HEK293 (cell line): ENCODE data around the gene PSME4.

Experiments
- CTCF ChIA-PET: fragments of 350-600 bp; formaldehyde crosslinking; extraction: SDS; loops from one replicate; lab custom pipeline; 2021; ENCODE audit warnings: antibody characterized with exemption; lab: Yijun Ruan, JAX
- POLR2A ChIA-PET: fragments of 300-600 bp; formaldehyde crosslinking; extraction: SDS; loops from one replicate; lab custom pipeline; 2020; ENCODE audit warnings: antibody characterized with exemption, inconsistent platforms; lab: Yijun Ruan, JAX
- H3K27ac ChIP-seq: fragments of 200-500 bp; sonication (Bioruptor generic); 2 replicates; pipeline ENCODE4 v1.5.1; 2014; ENCODE audit warnings: low read depth, low read length, control low read depth, inconsistent platforms; ENCODE audit errors: extremely low read depth
- H3K36me3 ChIP-seq, 2 experiments: fragments of 200-500 bp in 1 of 2; sonication (Bioruptor generic) in 1 of 2; 1 replicate in 1 of 2; 2 replicates in 1 of 2; pipeline ENCODE4 v1.5.1; 2014 to 2017; ENCODE audit warnings: inconsistent platforms in 2 of 2, low read length in 2 of 2; ENCODE audit not compliant: control insufficient read depth in 2 of 2, insufficient read depth in 1 of 2
- H3K4me1 ChIP-seq: fragments of 200-500 bp; sonication (Bioruptor generic); 2 replicates; pipeline ENCODE4 v1.5.1; 2014; ENCODE audit warnings: mild to moderate bottlenecking, low read length, inconsistent platforms; ENCODE audit not compliant: control insufficient read depth, insufficient read depth
- H3K4me3 ChIP-seq: 2 replicates; pipeline ENCODE4 v1.5.1; 2011; ENCODE audit warnings: low read depth, mild to moderate bottlenecking, control low read depth, low read length, moderate library complexity
- H3K9me3 ChIP-seq: fragments of 200-500 bp; sonication (Bioruptor generic); 2 replicates; pipeline ENCODE4 v1.5.1; 2014; ENCODE audit warnings: low read depth, low read length, inconsistent platforms; ENCODE audit not compliant: control insufficient read depth, insufficient read depth
- GLI2 ChIP-seq: fragments of 450-650 bp; formaldehyde crosslinking; IDR thresholded peaks from 2 replicates; pipeline ENCODE4; 2017; ENCODE audit warnings: missing biosample characterization, missing genetic modification characterization, low read depth, borderline replicate concordance
- GLI4 ChIP-seq: fragments of 450-650 bp; formaldehyde crosslinking; IDR thresholded peaks from 2 replicates; pipeline ENCODE4 v1.5.1; 2016; ENCODE audit warnings: missing biosample characterization, missing genetic modification characterization
- GLIS1 ChIP-seq: fragments of 450-650 bp; formaldehyde crosslinking; IDR thresholded peaks from 2 replicates; pipeline ENCODE4 v1.5.1; 2016; ENCODE audit warnings: missing biosample characterization, missing genetic modification characterization
- MEIS1 ChIP-seq: sonication (generic); formaldehyde crosslinking; IDR thresholded peaks from 2 replicates; pipeline ENCODE4 v1.8.1; 2022; ENCODE audit warnings: missing genetic modification reagents, mild to moderate bottlenecking, borderline replicate concordance
- ZFHX2 ChIP-seq: fragments of 450-650 bp; formaldehyde crosslinking; conservative IDR thresholded peaks from 2 replicates; pipeline ENCODE4 v1.5.1; 2016; ENCODE audit warnings: missing biosample characterization, missing genetic modification characterization
- ZFP3 ChIP-seq: fragments of 450-650 bp; formaldehyde crosslinking; IDR thresholded peaks from 2 replicates; pipeline ENCODE4 v1.5.1; 2016; ENCODE audit warnings: low read depth, missing biosample characterization, missing genetic modification characterization
- ZNF121 ChIP-seq: fragments of 450-650 bp; formaldehyde crosslinking; IDR thresholded peaks from 2 replicates; pipeline ENCODE4 v1.5.1; 2016; ENCODE audit warnings: missing biosample characterization, missing genetic modification characterization
- ZNF146 ChIP-seq: fragments of 450-650 bp; formaldehyde crosslinking; IDR thresholded peaks from 2 replicates; pipeline ENCODE4 v1.5.1; 2016; ENCODE audit warnings: missing biosample characterization, missing genetic modification characterization
- ZNF155 ChIP-seq: fragments of 450-650 bp; formaldehyde crosslinking; IDR thresholded peaks from 2 replicates; pipeline ENCODE4 v1.5.1; 2016; ENCODE audit warnings: missing biosample characterization, missing genetic modification characterization
- ZNF404 ChIP-seq: fragments of 450-650 bp; formaldehyde crosslinking; IDR thresholded peaks from 2 replicates; pipeline ENCODE4 v1.5.1; 2017; ENCODE audit warnings: missing biosample characterization, missing genetic modification characterization
- ZNF555 ChIP-seq: fragments of 450-650 bp; formaldehyde crosslinking; conservative IDR thresholded peaks from 2 replicates; pipeline ENCODE4 v1.5.1; 2017; ENCODE audit warnings: missing biosample characterization, mild to moderate bottlenecking, missing genetic modification characterization, inconsistent platforms
- ZNF585B ChIP-seq: fragments of 450-650 bp; formaldehyde crosslinking; IDR thresholded peaks from 2 replicates; pipeline ENCODE4 v1.5.1; 2016; ENCODE audit warnings: missing biosample characterization, missing genetic modification characterization
- ZNF596 ChIP-seq: fragments of 450-650 bp; IDR thresholded peaks from 2 replicates; pipeline ENCODE4 v1.5.0; 2018; ENCODE audit warnings: missing biosample characterization, mild to moderate bottlenecking, missing genetic modification characterization, moderate library complexity
- ZNF677 ChIP-seq: fragments of 450-650 bp; IDR thresholded peaks from 2 replicates; pipeline ENCODE4 v1.5.0; 2018; ENCODE audit warnings: missing biosample characterization, mild to moderate bottlenecking, missing genetic modification characterization, moderate library complexity
- ZNF768 ChIP-seq: fragments of 450-650 bp; formaldehyde crosslinking; IDR thresholded peaks from 2 replicates; pipeline ENCODE4 v1.5.1; 2018; ENCODE audit warnings: missing biosample characterization, mild to moderate bottlenecking, missing genetic modification characterization
- ZNF776 ChIP-seq: fragments of 450-650 bp; formaldehyde crosslinking; IDR thresholded peaks from 2 replicates; pipeline ENCODE4 v1.5.0; 2017; ENCODE audit warnings: missing biosample characterization, missing genetic modification characterization, borderline replicate concordance
- ZNF792 ChIP-seq: fragments of 450-650 bp; formaldehyde crosslinking; IDR thresholded peaks from 2 replicates; pipeline ENCODE4 v1.5.1; 2016; ENCODE audit warnings: missing biosample characterization, missing genetic modification characterization
- ZNF830 ChIP-seq: fragments of 450-650 bp; IDR thresholded peaks from 2 replicates; pipeline ENCODE4 v1.5.0; 2018; ENCODE audit warnings: missing biosample characterization, missing genetic modification characterization, low read depth, mild to moderate bottlenecking, moderate library complexity
- ZNF837 ChIP-seq: fragments of 450-650 bp; formaldehyde crosslinking; IDR thresholded peaks from 2 replicates; pipeline ENCODE4 v1.5.1; 2016; ENCODE audit warnings: missing biosample characterization, missing genetic modification characterization
- TF ChIP-seq, protein P1 (sequence below): fragments of 450-650 bp; formaldehyde crosslinking; IDR thresholded peaks from 2 replicates; pipeline ENCODE4 v1.5.1; 2016; ENCODE audit warnings: missing biosample characterization, missing genetic modification characterization
- TF ChIP-seq, protein P2 (sequence below): fragments of 450-650 bp; formaldehyde crosslinking; optimal IDR thresholded peaks from 2 replicates; pipeline ENCODE3; 2016; ENCODE audit warnings: missing biosample characterization, mild to moderate bottlenecking, missing genetic modification characterization
- TF ChIP-seq, protein P3 (sequence below): fragments of 450-650 bp; formaldehyde crosslinking; conservative IDR thresholded peaks from 2 replicates; pipeline ENCODE4 v1.5.1; 2016; ENCODE audit warnings: low read depth, missing biosample characterization, missing genetic modification characterization
- TF ChIP-seq, protein P4 (sequence below): fragments of 450-650 bp; formaldehyde crosslinking; IDR thresholded peaks from 2 replicates; pipeline ENCODE4 v1.5.1; 2017; ENCODE audit warnings: missing biosample characterization, missing genetic modification characterization

Gene PSME4

DNA sequence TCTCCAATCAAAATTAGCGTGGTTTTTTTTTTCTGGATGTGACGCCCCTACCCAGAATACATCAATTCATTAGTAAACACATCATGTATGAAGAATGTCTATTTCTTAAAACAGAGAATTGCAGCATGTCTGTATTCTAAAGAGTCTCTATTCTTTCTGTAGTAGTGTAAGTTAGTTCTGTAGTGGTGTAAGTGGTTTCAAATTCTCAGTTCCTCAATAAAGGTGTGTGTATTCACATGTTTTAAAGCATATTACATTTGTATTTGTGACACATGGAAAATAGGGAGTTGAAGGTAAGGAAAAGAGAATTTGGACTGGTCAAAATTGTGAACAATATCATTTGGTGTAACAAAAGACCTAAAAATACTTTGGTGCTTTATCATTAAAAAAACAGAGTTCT, 103.0 kb downstream of the PSME4 start:
- POLR2A ChIA-PET = no interaction called here
- Histone ChIP-seq H3K4me3 (no peak overlapping the region), H3K36me3 (peaks cover 43 to 63% of the 10 kb centered on the region in 2 experiments), H3K4me1 (no peaks in the 10 kb centered on the region), H3K27ac (no peak overlapping the region), H3K9me3 (no peaks in the 10 kb centered on the region)
- TF ChIP-seq MEIS1 (CRISPR knock-in tag) (no peak), ZNF146 (tag by site-specific recombination) (no peak), ZNF585B (tag by site-specific recombination) (no peak), ZFP3 (tag by site-specific recombination) (no peak), ZNF404 (tag by site-specific recombination) (no peak), GLI2 (no peak), ZFHX2 (tag by site-specific recombination) (no peak), ZNF555 (tag by site-specific recombination) (no peak), ZNF155 (no peak)
- TF ChIP-seq, protein P1, sequence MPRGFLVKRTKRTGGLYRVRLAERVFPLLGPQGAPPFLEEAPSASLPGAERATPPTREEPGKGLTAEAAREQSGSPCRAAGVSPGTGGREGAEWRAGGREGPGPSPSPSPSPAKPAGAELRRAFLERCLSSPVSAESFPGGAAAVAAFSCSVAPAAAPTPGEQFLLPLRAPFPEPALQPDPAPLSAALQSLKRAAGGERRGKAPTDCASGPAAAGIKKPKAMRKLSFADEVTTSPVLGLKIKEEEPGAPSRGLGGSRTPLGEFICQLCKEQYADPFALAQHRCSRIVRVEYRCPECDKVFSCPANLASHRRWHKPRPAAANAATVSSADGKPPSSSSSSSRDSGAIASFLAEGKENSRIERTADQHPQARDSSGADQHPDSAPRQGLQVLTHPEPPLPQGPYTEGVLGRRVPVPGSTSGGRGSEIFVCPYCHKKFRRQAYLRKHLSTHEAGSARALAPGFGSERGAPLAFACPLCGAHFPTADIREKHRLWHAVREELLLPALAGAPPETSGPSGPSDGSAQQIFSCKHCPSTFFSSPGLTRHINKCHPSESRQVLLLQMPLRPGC (tag by site-specific recombination) = no peak
- TF ChIP-seq, protein P2, sequence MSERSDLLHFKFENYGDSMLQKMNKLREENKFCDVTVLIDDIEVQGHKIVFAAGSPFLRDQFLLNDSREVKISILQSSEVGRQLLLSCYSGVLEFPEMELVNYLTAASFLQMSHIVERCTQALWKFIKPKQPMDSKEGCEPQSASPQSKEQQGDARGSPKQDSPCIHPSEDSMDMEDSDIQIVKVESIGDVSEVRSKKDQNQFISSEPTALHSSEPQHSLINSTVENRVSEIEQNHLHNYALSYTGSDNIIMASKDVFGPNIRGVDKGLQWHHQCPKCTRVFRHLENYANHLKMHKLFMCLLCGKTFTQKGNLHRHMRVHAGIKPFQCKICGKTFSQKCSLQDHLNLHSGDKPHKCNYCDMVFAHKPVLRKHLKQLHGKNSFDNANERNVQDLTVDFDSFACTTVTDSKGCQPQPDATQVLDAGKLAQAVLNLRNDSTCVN (tag by site-specific recombination) = no peak
- TF ChIP-seq, protein P3, sequence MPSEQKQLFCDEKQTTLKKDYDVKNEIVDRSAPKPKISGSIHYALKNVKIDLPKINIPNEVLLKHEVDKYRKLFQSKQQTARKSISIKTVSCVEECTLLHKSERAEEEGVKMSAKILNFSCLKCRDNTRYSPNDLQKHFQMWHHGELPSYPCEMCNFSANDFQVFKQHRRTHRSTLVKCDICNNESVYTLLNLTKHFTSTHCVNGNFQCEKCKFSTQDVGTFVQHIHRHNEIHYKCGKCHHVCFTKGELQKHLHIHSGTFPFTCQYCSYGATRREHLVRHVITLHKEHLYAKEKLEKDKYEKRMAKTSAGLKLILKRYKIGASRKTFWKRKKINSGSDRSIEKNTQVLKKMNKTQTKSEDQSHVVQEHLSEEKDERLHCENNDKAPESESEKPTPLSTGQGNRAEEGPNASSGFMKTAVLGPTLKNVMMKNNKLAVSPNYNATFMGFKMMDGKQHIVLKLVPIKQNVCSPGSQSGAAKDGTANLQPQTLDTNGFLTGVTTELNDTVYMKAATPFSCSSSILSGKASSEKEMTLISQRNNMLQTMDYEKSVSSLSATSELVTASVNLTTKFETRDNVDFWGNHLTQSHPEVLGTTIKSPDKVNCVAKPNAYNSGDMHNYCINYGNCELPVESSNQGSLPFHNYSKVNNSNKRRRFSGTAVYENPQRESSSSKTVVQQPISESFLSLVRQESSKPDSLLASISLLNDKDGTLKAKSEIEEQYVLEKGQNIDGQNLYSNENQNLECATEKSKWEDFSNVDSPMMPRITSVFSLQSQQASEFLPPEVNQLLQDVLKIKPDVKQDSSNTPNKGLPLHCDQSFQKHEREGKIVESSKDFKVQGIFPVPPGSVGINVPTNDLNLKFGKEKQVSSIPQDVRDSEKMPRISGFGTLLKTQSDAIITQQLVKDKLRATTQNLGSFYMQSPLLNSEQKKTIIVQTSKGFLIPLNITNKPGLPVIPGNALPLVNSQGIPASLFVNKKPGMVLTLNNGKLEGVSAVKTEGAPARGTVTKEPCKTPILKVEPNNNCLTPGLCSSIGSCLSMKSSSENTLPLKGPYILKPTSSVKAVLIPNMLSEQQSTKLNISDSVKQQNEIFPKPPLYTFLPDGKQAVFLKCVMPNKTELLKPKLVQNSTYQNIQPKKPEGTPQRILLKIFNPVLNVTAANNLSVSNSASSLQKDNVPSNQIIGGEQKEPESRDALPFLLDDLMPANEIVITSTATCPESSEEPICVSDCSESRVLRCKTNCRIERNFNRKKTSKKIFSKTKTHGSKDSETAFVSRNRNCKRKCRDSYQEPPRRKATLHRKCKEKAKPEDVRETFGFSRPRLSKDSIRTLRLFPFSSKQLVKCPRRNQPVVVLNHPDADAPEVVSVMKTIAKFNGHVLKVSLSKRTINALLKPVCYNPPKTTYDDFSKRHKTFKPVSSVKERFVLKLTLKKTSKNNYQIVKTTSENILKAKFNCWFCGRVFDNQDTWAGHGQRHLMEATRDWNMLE = no peak
- CTCF ChIA-PET = no interaction called here

DNA sequence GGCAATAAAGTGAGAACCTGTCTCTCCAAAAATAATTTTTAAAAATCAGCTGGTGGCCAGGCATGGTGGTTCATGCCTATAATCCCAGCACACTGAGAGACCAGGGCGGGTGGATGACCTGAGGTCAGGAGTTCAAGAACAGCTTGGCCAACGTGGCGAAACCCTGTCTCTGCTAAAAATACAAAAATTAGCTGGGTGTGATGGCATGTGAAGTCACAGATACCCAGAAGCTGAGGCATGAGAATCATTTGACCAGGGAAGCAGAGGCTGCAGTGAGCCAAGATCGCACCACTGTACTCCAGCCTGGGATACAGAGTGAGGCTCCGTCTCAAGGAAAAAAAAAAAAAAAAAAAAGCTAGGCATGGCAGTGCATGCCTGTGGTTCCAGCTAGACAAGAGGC, 103.6 kb downstream of the PSME4 start:
- no peaks in the 10 kb centered on the region for H3K9me3 ChIP-seq
- H3K36me3 ChIP-seq = peaks cover 39 to 63% of the 10 kb centered on the region in 2 experiments
- TF ChIP-seq ZNF776 = no peak
- TF ChIP-seq ZNF677 (tag by site-specific recombination) = no peak
- no peak for TF ChIP-seq GLI4 (tag by site-specific recombination)
- no peak for TF ChIP-seq ZNF768 (tag by site-specific recombination)
- no peak for TF ChIP-seq ZNF596
- no peak for TF ChIP-seq ZNF121 (tag by site-specific recombination)
- TF ChIP-seq ZNF837 (tag by site-specific recombination) = no peak
- no peak for TF ChIP-seq GLIS1 (tag by site-specific recombination)
- TF ChIP-seq, protein P4, sequence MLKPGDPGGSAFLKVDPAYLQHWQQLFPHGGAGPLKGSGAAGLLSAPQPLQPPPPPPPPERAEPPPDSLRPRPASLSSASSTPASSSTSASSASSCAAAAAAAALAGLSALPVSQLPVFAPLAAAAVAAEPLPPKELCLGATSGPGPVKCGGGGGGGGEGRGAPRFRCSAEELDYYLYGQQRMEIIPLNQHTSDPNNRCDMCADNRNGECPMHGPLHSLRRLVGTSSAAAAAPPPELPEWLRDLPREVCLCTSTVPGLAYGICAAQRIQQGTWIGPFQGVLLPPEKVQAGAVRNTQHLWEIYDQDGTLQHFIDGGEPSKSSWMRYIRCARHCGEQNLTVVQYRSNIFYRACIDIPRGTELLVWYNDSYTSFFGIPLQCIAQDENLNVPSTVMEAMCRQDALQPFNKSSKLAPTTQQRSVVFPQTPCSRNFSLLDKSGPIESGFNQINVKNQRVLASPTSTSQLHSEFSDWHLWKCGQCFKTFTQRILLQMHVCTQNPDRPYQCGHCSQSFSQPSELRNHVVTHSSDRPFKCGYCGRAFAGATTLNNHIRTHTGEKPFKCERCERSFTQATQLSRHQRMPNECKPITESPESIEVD (tag by site-specific recombination) = no peak
- TF ChIP-seq ZNF792 (tag by site-specific recombination) = no peak
- TF ChIP-seq ZNF830 (tag by site-specific recombination) = no peak
- no peak overlapping the region for H3K27ac ChIP-seq
- H3K4me3 ChIP-seq = no peak overlapping the region
- POLR2A ChIA-PET = no interaction called here
- H3K4me1 ChIP-seq = no peaks in the 10 kb centered on the region
- CTCF ChIA-PET = interaction anchor here (0.6 kb wide), 1 partner anchor 18 kb away, joined by 3 read pairs; no protein-coding TSS in a partner anchor
